GM12801 (cell line): ENCODE data around the gene NUP214.

Experiments
- TF ChIP-seq, protein P1 (sequence below): IDR thresholded peaks from one replicate; pipeline ENCODE4 v1.5.1; 2011; ENCODE audit warnings: control low read depth; ENCODE audit not compliant: insufficient read length; ENCODE audit errors: extremely low read depth

The NUP214 gene

DNA sequence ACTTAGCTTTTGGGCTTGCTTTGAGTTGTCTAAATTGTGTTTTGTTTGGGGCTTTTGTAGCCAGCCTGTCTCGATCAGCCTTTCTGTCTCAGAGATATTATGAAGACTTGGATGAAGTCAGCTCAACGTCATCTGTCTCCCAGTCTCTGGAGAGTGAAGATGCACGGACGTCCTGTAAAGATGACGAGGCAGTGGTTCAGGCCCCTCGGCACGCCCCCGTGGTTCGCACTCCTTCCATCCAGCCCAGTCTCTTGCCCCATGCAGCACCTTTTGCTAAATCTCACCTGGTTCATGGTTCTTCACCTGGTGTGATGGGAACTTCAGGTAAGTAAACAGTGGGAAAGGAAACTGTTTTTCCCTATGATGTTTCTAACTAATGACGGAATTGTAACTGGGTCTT, 48.6 kb downstream of the NUP214 start:
- TF ChIP-seq, protein P1, sequence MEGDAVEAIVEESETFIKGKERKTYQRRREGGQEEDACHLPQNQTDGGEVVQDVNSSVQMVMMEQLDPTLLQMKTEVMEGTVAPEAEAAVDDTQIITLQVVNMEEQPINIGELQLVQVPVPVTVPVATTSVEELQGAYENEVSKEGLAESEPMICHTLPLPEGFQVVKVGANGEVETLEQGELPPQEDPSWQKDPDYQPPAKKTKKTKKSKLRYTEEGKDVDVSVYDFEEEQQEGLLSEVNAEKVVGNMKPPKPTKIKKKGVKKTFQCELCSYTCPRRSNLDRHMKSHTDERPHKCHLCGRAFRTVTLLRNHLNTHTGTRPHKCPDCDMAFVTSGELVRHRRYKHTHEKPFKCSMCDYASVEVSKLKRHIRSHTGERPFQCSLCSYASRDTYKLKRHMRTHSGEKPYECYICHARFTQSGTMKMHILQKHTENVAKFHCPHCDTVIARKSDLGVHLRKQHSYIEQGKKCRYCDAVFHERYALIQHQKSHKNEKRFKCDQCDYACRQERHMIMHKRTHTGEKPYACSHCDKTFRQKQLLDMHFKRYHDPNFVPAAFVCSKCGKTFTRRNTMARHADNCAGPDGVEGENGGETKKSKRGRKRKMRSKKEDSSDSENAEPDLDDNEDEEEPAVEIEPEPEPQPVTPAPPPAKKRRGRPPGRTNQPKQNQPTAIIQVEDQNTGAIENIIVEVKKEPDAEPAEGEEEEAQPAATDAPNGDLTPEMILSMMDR, result no peak

DNA sequence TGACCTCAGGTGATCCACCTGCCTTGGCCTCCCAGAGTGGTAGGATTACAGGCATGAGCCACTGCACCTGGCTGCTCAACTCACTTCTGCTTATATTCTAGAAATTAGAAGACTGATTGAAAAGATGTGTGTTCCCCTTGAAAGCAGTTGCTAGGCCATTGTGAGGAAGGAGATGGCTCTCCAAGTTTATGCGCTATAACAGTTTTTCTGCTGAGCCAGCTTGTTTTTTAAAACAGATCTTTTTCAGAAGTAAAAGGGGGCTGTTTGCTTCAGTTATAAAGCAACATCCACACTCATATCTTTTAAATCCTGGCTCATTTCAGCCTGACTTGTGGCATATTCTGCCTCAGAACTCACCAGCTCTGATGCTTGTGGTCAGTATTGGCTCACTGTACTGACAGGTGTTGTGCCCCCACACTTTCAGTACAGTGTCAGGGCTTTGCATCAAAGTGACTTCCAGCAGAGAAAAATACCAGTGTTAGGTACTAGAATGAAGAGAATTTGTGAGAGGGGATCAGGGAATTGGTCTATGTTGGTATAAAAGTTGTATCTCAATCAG, 49.4 kb downstream of the NUP214 start:
- TF ChIP-seq, protein P1, result no peak

DNA sequence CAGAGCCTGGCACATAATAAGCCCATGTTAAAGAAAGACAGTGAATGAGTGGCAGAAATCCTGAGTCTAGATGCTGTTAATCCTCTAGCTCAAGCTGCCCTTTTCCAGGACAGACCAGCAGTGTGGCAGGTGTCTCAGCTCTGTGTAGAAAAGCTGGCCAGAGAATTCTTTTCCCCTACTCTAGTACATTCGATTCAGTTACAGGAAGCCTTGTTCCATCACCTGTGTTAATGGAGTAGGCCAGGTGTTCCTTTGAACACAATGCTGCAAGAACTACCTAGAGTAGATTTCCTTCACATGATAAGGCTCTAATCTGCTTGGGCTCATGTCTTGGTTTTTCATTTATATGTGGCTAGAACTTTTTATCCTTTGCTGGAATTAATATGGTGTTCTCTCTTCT, 52.5 kb downstream of the NUP214 start:
- TF ChIP-seq, protein P1, result no peak

DNA sequence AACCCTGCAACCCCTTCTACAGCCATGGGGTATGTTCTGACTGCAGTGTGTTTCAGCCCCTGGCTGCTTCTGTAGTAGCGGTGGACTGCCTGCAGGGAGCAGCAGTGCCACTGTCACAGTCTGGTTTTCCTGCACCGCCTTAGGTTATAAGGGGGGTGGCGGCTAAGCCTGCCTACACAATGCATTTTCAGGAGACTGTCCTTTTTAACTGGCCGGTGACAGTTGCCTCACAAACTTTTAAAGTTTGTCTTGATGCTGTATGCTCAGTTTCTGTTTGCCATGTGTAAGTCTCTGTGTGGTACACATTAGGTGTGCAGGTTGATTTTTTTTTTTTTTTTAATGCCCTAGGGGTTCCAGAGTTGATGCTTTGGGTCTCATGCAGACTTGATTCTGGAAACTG, 53.0 kb downstream of the NUP214 start:
- TF ChIP-seq, protein P1, result peak; percentile 78

DNA sequence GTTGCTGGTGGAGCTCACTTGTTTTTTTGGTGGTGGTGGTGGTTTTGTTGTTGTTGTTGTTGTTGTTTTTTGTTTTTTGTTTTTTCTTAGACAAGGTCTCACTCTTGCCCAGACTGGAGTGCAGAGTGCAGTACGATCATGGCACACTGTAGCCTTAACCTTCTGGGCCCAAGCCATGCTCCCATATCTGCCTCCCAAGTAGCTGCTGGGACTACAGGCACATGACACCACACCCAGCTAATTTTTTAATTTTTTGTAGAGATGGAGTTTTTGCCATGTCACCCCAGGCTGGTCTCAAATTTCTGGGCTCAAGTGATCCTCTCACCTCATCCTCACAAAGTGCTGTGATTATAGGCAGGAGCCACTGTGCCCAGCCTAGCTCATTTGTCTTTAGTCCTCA, 53.5 kb downstream of the NUP214 start:
- TF ChIP-seq, protein P1, result no peak

DNA sequence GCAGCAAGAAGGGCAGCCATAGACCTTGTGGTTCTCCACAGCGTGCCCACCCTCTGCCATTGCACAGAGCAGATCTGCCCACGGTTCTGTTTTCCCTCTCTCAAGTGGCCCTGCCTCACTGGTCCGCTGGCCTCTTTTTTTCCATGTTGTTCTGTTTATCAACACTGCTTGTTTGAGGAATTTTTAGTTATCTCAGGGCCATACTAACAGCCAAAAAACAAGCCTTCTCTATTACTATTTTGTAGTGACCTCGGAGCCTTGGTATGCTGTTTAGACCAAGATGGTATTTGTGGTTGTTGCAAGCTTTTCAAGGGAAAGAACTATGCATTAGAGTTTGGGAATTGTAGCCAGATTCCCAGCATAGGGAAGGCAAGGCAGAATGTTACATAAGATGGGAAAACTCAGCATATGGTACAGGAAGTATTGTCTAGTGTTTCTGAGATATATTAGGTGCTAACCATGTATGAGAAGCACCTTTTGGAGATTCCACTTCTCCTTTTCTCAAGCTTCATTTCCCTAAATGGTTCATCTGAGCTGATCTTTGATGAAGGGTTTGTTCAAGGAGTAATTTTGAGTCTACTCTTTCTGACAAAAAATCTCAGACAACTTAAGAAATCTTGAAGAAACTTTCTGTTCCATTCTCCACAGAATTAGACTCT, 54.3 kb downstream of the NUP214 start:
- TF ChIP-seq, protein P1, result no peak

DNA sequence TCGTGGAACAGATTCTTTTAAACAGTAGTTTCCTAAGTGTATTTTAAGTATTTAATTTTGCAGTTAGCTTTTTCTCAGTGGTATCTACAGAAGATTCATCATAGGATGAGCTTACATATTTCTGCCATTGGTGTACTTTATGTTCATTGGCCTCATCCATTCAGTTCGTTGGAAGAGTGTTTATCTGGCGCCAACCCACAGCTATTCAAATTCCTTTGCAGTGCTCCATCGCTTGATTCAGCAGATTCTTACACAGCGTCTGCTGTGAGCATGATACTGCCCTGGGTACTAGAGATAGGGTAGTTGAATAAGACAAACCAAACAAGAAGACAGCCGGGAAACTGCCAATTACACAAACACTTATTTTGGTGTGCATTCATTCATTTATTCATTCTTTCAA, 55.1 kb downstream of the NUP214 start:
- TF ChIP-seq, protein P1, result no peak
